HG03521 (cell line): ENCODE results near the gene GRIK3.
"Not testable (repeated sequence)": the region's sequence is repeated elsewhere in the genome, so short reads cannot be mapped to it uniquely, and the experiment has no call there.

Source experiments
- ATAC-seq: cut with Tn5 transposase; IDR thresholded peaks from one replicate; pipeline ENCODE4 v1.9.1; 2021; ENCODE audit warnings: mild to moderate bottlenecking, moderate library complexity; ENCODE audit not compliant: unreplicated experiment

Gene GRIK3

GRCh38 chr1:36771240-36771639 lies 263.1 kb downstream of the GRIK3 start:
- no peak for ATAC-seq

- no peak for ATAC-seq
Observed at GRCh38 chr1:36769886-36770830, 264.2 kb downstream of the GRIK3 start.

DNA sequence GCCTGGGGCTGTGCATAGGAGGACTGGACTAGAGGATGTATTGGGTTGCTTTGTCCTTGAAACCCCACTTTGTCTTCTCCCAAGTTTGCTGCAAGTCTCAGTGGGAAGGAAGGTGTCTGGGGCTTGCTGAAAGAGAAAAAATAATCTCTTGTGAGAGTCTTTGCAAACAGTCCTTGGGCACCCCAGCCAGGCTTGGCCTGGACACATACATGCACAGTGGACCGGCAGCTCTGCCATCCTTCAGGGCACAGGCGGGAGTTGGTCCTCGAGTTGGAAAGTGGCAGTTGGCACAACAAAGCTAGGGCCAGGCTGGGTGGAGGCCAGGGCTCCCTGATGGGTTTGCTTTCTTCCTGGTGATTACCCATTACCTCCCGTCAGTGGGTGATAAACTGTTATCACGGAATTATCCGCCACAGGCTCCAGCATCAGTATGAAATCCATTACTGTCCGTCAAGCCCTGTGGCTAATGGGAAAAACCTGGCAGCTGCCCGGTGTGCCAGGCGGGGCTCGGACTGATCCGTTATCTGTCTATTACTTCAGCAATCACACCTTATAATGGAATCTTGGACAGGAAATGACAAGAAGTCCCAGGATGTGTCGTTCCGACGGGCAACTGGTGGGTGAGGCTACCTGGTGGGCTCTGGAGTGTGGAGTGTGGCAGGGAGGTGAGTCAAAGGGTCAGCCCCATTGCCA lies 265.7 kb downstream of the GRIK3 start:
- no peak for ATAC-seq

DNA sequence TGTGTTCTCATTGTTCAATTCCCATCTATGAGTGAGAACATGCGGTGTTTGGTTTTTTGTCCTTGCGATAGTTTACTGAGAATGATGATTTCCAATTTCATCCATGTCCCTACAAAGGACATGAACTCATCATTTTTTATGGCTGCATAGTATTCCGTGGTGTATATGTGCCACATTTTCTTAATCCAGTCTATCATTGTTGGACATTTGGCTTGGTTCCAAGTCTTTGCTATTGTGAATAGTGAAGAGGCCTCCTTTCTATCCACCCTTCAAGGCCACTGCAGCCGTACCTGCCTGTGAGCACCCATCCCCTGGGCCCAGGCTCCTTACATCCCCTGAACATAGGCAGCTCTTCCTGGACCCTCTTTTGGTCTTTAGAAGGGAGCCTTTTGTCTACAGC lies 266.9 kb downstream of the GRIK3 start:
- not testable (repeated sequence) for ATAC-seq

- ATAC-seq: no peak
Observed at GRCh38 chr1:36766481-36766880, 267.8 kb downstream of the GRIK3 start.

- ATAC-seq: no peak
Observed at GRCh38 chr1:36765785-36766300, 268.5 kb downstream of the GRIK3 start.

DNA sequence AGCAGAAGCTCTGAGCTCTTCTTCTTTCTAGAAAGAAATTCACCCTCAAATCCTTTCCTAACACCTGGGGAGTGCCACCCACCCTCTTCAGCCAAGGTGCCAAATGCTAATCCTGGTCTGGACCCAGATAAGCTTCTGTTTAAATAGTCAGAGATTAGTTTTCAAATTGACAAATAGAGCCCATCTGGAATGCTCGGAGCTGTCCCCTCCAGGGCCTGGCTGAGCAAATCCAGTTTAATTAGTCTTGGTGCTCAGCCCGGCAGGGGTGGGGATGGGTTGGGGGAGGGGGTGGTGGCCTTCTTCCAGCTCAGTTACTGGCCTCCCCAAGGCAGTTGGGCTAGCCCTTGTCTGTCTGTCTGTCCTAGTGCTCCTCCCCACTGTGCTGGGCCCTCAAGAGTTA lies 269.5 kb downstream of the GRIK3 start:
- ATAC-seq: no peak

DNA sequence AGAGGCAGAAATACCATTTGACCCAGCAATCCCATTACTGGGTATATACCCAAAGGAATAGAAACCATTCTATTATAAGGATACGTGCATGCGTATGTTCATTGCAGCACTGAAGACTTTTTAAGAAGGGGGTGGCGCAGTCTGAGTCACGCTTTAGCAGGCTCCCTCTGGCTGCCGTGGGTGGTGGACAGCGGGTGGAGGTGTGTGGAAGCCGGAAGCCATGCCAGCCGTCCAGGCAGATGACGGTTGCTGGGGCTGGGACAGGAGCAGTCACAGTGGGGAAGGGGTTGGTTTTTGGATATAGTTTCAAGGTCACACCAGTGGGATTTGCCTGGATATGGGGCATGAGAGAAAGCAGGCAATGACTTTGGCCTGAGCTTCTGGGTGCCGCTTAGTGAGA lies 270.5 kb downstream of the GRIK3 start:
- no peak for ATAC-seq

DNA sequence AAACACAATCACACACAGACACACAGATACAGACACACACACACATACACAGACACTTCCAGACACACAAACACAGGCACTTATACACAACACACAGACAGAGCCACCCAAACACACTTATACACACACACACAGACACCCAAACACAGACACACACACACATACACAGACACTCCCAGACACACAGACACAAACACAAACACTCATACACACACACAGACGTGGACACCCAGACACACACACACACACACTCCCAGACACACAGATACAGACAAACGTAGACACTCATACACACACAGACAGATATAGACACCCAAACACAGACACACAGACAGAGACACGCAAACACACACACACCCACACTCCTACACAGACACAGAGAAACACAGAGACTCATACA lies 272.1 kb downstream of the GRIK3 start:
- no peak for ATAC-seq

DNA sequence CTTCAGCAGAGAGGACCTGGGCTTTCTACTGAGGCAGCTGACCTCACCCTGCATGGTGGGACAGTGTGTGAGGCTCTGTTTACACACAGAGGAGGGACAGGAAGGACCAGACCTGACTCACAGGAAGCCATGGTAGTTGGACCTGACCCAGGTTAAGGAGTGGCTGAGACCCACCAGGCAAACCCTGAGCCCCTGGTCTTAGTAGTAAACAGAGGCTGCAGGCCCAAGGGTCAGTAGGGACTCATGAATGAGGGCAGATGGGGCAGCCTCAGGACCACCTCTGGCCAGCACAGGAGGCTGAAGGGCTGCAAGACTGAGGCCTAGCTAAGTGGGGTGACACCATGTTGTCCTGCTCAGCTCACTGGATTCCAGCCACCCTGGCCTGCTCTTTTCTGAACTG lies 273.2 kb downstream of the GRIK3 start:
- no peak for ATAC-seq

DNA sequence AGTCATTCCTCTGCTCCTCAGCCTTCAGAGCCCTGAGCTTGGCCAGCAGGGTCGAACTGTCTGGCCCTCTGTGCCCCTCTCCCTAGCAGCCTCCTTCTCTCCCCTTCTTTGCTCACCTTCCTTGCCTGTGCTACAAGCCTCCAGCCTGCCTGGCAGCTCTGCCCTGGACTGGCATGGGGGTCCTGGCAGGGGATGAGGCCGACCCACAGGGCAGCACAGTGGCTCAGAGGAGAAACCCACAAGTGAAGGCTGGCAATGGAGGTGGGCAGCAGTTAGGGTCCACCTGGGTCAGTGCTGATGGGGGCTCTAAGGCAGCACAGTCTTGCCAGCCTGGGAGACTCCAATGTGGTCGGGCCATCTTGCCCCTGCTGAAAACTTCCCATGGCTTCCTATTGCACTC lies 274.2 kb downstream of the GRIK3 start:
- no peak for ATAC-seq

GRCh38 chr1:36759355-36759754 lies 275.0 kb downstream of the GRIK3 start:
- no peak for ATAC-seq

- ATAC-seq: no peak
Observed at GRCh38 chr1:36755303-36756230, 278.7 kb downstream of the GRIK3 start.

- no peak for ATAC-seq
Observed at GRCh38 chr1:36754366-36754765, 279.9 kb downstream of the GRIK3 start.

- no peak for ATAC-seq
Observed at GRCh38 chr1:36753451-36753850, 280.9 kb downstream of the GRIK3 start.

GRCh38 chr1:36752891-36753361 lies 281.4 kb downstream of the GRIK3 start:
- ATAC-seq: no peak

GRCh38 chr1:36752431-36752830 lies 281.9 kb downstream of the GRIK3 start:
- no peak for ATAC-seq

- no peak for ATAC-seq
Observed at GRCh38 chr1:36751525-36751924, 282.8 kb downstream of the GRIK3 start.

DNA sequence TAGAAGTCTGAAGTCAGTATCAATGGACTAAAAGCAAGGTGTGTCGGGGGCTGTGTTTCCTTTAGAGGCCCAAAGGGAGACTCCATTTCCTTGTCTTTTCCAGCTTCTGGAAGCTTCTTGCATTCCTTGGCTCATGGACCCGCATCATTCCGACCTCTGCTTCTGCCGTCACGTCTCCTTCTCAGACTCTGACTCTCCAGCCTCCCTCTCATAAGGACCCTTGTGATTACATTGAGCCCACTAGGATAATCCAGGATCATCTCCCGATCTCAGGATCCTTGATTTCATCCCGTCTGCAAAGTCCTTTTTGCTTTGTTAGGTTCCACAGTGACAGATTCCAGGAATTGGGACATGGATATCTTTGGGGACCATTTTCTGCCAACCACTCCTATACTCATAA lies 285.8 kb downstream of the GRIK3 start:
- no peak for ATAC-seq
